K562 (cell line): Measurements from ENCODE around the gene DHTKD1. TPM values are rescaled to one million over a fixed set of nuclear protein-coding genes. Genes with fewer than 3 reads are reported as not detected.

Source experiments
- EP300 ChIP-seq: IDR thresholded peaks from 2 replicates; pipeline ENCODE4 v1.6.1; 2012; ENCODE audit warnings: low read length, improper control_type of control experiment
- ESRRB ChIP-seq: fragments of 250-450 bp; sonication (Bioruptor Pico); IDR thresholded peaks from 2 replicates; pipeline ENCODE4 v1.5.0; 2020; ENCODE audit warnings: mild to moderate bottlenecking, moderate library complexity, borderline replicate concordance
- HDAC1 ChIP-seq, 2 experiments: fragments of 450-650 bp; IDR thresholded peaks; 2 replicates each; pipeline ENCODE4 v1.6.1; 2016 to 2017; ENCODE audit warnings: inconsistent platforms in 1 of 2, mild to moderate bottlenecking in 1 of 2, moderate library complexity in 1 of 2
- NELFE ChIP-seq: IDR thresholded peaks from 2 replicates; pipeline ENCODE4 v1.6.1; 2011; ENCODE audit warnings: mild to moderate bottlenecking; ENCODE audit not compliant: insufficient read depth, insufficient read length
- POLR2B ChIP-seq: fragments of 450-650 bp; IDR thresholded peaks from 2 replicates; pipeline ENCODE4 v1.6.1; 2018; ENCODE audit warnings: low read depth; ENCODE audit not compliant: partially characterized antibody
- PRMT5 ChIP-seq: sonication (generic); formaldehyde crosslinking; IDR thresholded peaks from 2 replicates; pipeline ENCODE4 v1.5.0; 2020; ENCODE audit warnings: missing genetic modification reagents
- RFX5 ChIP-seq: IDR thresholded peaks from 2 replicates; pipeline ENCODE4 v1.6.1; 2011; ENCODE audit warnings: low read depth, mild to moderate bottlenecking, improper control_type of control experiment, low read length
- SAFB ChIP-seq: fragments of 200-400 bp; formaldehyde crosslinking; IDR thresholded peaks from 2 replicates; pipeline ENCODE4 v1.6.1; 2017; ENCODE audit warnings: low read depth, low read length, borderline replicate concordance
- SAP30 ChIP-seq: fragments of 200-600 bp; sonication (generic); IDR thresholded peaks from 2 replicates; pipeline ENCODE4 v1.6.1; 2012; ENCODE audit warnings: borderline replicate concordance, low read depth, mild to moderate bottlenecking, moderate library complexity, low read length, control low read depth, inconsistent platforms; ENCODE audit not compliant: insufficient read depth, poor library complexity, severe bottlenecking
- SNAPC5 ChIP-seq: fragments of 250-450 bp; sonication (Bioruptor Pico); IDR thresholded peaks from 2 replicates; pipeline ENCODE4 v1.8.0; 2021; ENCODE audit warnings: moderate library complexity, mild to moderate bottlenecking, inconsistent platforms
- TARDBP ChIP-seq: fragments of 450-650 bp; IDR thresholded peaks from 2 replicates; pipeline ENCODE4 v1.6.1; 2016
- TCFL5 ChIP-seq: fragments of 250-450 bp; sonication (Bioruptor Pico); conservative IDR thresholded peaks from 2 replicates; pipeline ENCODE4 v1.6.1; 2021; ENCODE audit warnings: mild to moderate bottlenecking, moderate library complexity, matching md5 sums
- ZBTB11 ChIP-seq, 3 experiments: fragments of 200-800 bp in 1 of 3; fragments of 250-450 bp in 1 of 3; fragments of 450-650 bp in 1 of 3; sonication (Bioruptor Pico) in 1 of 3; sonication (Bioruptor generic) in 1 of 3; formaldehyde crosslinking in 1 of 3; IDR thresholded peaks; 2 replicates each; pipeline versions ENCODE4 v1.6.1 to v1.8.0; 2016 to 2022; ENCODE audit warnings: mild to moderate bottlenecking in 2 of 3, missing genetic modification characterization in 2 of 3, missing compliant biosample characterization in 1 of 3, moderate library complexity in 1 of 3
- ZFP1 ChIP-seq: fragments of 450-650 bp; formaldehyde crosslinking; IDR thresholded peaks from 2 replicates; pipeline ENCODE4 v1.4.0; 2020; ENCODE audit warnings: mild to moderate bottlenecking, mixed read lengths
- ZNF165 ChIP-seq: fragments of 250-450 bp; sonication (Bioruptor Pico); IDR thresholded peaks from 2 replicates; pipeline ENCODE4 v1.4.0; 2020; ENCODE audit warnings: borderline replicate concordance
- polyA plus RNA-seq, 8 experiments: library from polyadenylated mRNA; depleted of rRNA in 4 of 8; stranded (reverse) in 5 of 8; unstranded in 3 of 8; fragments of >200 nt; fragmentation: Nextera tagmentation in 2 of 8; fragmentation: Illumina TruSeq in 1 of 8; extraction: Ambion mirVana in 2 of 8; extraction: Trizol in 1 of 8; gene quantifications; 2 replicates each; pipeline versions ENCODE4 v1.2.1 to v1.2.3, GENCODE V29; 2011 to 2014; ENCODE audit warnings: inconsistent platforms in 1 of 8, missing spikeins in 1 of 8
- total RNA-seq, 7 experiments: library from RNA; depleted of rRNA in 6 of 7; stranded (reverse); fragments of >200 nt in 6 of 7; fragmentation: Illumina TruSeq in 2 of 7; extraction: Trizol in 2 of 7; gene quantifications; 2 replicates each; pipeline versions ENCODE4 v1.2.1 to v1.2.3, GENCODE V29; 2011 to 2021; ENCODE audit warnings: low replicate concordance in 1 of 7
- TF ChIP-seq, protein P1 (sequence below), 2 experiments: IDR thresholded peaks in 1 of 2; conservative IDR thresholded peaks in 1 of 2; 2 replicates each; pipeline ENCODE4 v1.6.1; 2016; ENCODE audit warnings: low read depth in 2 of 2, mild to moderate bottlenecking in 1 of 2, missing compliant biosample characterization in 1 of 2, missing genetic modification characterization in 1 of 2, moderate library complexity in 1 of 2
- TF ChIP-seq, protein P2 (sequence below): fragments of 250-450 bp; sonication (Bioruptor Pico); IDR thresholded peaks from 2 replicates; pipeline ENCODE4 v1.4.0; 2020; ENCODE audit warnings: mild to moderate bottlenecking, moderate library complexity

The DHTKD1 gene
- total and polyA plus RNA-seq, 9 of the 15 experiments (the other 6 are each of a cell fraction or from before 2014, with no cell fraction given), result 3.1 to 19.7 (median 6.8) TPM

GRCh38 chr10:12042797-12043651, 25.7 kb upstream of the DHTKD1 start, which contains the start of gene UPF2 (continued):
- 0 out of 6 replicates have a peak, but pooled peaks of 1 of the 3 experiments have one; percentile 60 for TF ChIP-seq ZBTB11 (CRISPR knock-in tag; IDR thresholded peaks at IDR 0.05)
- TF ChIP-seq TCFL5 (CRISPR knock-in tag), result no peak
- no peak for TF ChIP-seq ZFP1 (CRISPR knock-in tag)
- no peak for TF ChIP-seq RFX5
- TF ChIP-seq ZNF165 (CRISPR knock-in tag), result no peak
- no peak for TF ChIP-seq SNAPC5 (CRISPR knock-in tag)
- no peak for TF ChIP-seq TARDBP
- TF ChIP-seq ESRRB (CRISPR knock-in tag), result no peak
- no peak for TF ChIP-seq NELFE
- no peak for TF ChIP-seq PRMT5 (CRISPR knock-in tag)
- TF ChIP-seq, protein P1, sequence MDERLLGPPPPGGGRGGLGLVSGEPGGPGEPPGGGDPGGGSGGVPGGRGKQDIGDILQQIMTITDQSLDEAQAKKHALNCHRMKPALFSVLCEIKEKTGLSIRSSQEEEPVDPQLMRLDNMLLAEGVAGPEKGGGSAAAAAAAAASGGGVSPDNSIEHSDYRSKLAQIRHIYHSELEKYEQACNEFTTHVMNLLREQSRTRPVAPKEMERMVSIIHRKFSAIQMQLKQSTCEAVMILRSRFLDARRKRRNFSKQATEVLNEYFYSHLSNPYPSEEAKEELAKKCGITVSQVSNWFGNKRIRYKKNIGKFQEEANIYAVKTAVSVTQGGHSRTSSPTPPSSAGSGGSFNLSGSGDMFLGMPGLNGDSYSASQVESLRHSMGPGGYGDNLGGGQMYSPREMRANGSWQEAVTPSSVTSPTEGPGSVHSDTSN (CRISPR knock-in tag; IDR thresholded peaks at IDR 0.05; ENCODE audit: low read depth), result peak; percentile 74
- TF ChIP-seq, protein P1 (tag; conservative IDR thresholded peaks at IDR 0.05; ENCODE audit: low read depth), result peak; percentile 85
- TF ChIP-seq, protein P2, sequence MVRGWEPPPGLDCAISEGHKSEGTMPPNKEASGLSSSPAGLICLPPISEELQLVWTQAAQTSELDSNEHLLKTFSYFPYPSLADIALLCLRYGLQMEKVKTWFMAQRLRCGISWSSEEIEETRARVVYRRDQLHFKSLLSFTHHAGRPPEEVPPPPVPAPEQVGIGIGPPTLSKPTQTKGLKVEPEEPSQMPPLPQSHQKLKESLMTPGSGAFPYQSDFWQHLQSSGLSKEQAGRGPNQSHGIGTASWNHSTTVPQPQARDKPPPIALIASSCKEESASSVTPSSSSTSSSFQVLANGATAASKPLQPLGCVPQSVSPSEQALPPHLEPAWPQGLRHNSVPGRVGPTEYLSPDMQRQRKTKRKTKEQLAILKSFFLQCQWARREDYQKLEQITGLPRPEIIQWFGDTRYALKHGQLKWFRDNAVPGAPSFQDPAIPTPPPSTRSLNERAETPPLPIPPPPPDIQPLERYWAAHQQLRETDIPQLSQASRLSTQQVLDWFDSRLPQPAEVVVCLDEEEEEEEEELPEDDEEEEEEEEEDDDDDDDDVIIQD (CRISPR knock-in tag), result no peak
- TF ChIP-seq HDAC1 (IDR thresholded peaks at IDR 0.05), result no peak
- TF ChIP-seq POLR2B, result no peak
- no peak for TF ChIP-seq SAP30
- no peak for TF ChIP-seq SAFB
- TF ChIP-seq EP300, result peak; percentile 20; the same call in 1 of the 2 replicates
